ENCODE measurements around the gene ZCCHC24.
A peak's percentile ranks its signal among the peaks of the same experiment; 100 is the strongest.

The ZCCHC24 gene

GRCh38 chr10:79445977-79446757 lies 743 bp upstream of the ZCCHC24 start:
- peak; percentile 49 for DNase-seq (ENCODE audit: low spot score)

- DNase-seq (ENCODE audit: low spot score), result peak; percentile 82
Observed at GRCh38 chr10:79444199-79445119, 965 bp downstream of the ZCCHC24 start.

- DNase-seq (ENCODE audit: low spot score), result no peak
Observed at GRCh38 chr10:79443338-79444198, 1.9 kb downstream of the ZCCHC24 start.

GRCh38 chr10:79442171-79443040 lies 3.0 kb downstream of the ZCCHC24 start:
- DNase-seq (ENCODE audit: low spot score), result no peak

- no peak for DNase-seq (ENCODE audit: low spot score)
Observed at GRCh38 chr10:79441433-79441832, 4.0 kb downstream of the ZCCHC24 start.

GRCh38 chr10:79440281-79440680 lies 5.1 kb downstream of the ZCCHC24 start:
- no peak for DNase-seq (ENCODE audit: low spot score)

- DNase-seq (ENCODE audit: low spot score), result no peak
Observed at GRCh38 chr10:79438699-79439085, 6.7 kb downstream of the ZCCHC24 start.

GRCh38 chr10:79438021-79438698 lies 7.3 kb downstream of the ZCCHC24 start:
- no peak for DNase-seq (ENCODE audit: low spot score)

GRCh38 chr10:79437111-79437814 lies 8.2 kb downstream of the ZCCHC24 start:
- no peak for DNase-seq (ENCODE audit: low spot score)

- no peak for DNase-seq (ENCODE audit: low spot score)
Observed at GRCh38 chr10:79436850-79437103, 8.6 kb downstream of the ZCCHC24 start.

- DNase-seq (ENCODE audit: low spot score), result no peak
Observed at GRCh38 chr10:79436066-79436849, 9.2 kb downstream of the ZCCHC24 start.

- DNase-seq (ENCODE audit: low spot score), result no peak
Observed at GRCh38 chr10:79435271-79436065, 10.0 kb downstream of the ZCCHC24 start.

GRCh38 chr10:79434821-79435251 lies 10.6 kb downstream of the ZCCHC24 start:
- peak; percentile 73 for DNase-seq (ENCODE audit: low spot score)

- no peak for DNase-seq (ENCODE audit: low spot score)
Observed at GRCh38 chr10:79434223-79434687, 11.2 kb downstream of the ZCCHC24 start.

GRCh38 chr10:79433324-79434222 lies 11.9 kb downstream of the ZCCHC24 start:
- no peak for DNase-seq (ENCODE audit: low spot score)

GRCh38 chr10:79431891-79432831 lies 13.3 kb downstream of the ZCCHC24 start:
- peak; percentile 54 for DNase-seq (ENCODE audit: low spot score)

All from AG20443 (cell line).